Muscle of leg (tissue), 11 donors: ENCODE measurements around the gene CAMK2D. TPM values are rescaled to one million over a fixed set of nuclear protein-coding genes. Genes with fewer than 3 reads are reported as not detected.
A peak's percentile ranks its signal among the peaks of the same experiment; 100 is the strongest.

Experiments
- DNase-seq: peaks from one replicate; pipeline ENCODE4 v3.0.0; 2013
- H3K27ac ChIP-seq: one replicate; pipeline ENCODE4 v1.5.1; 2013; ENCODE audit warnings: mild to moderate bottlenecking, low read length, control low read depth
- H3K27me3 ChIP-seq: one replicate; pipeline ENCODE4 v1.6.1; 2013; ENCODE audit warnings: low read length; ENCODE audit not compliant: control insufficient read depth, insufficient read depth
- H3K36me3 ChIP-seq: one replicate; pipeline ENCODE4 v1.6.1; 2013; ENCODE audit warnings: low read length; ENCODE audit not compliant: control insufficient read depth, insufficient read depth
- H3K4me1 ChIP-seq: one replicate; pipeline ENCODE4 v1.6.1; 2013; ENCODE audit warnings: low read length; ENCODE audit not compliant: control insufficient read depth, insufficient read depth
- H3K4me3 ChIP-seq: one replicate; pipeline ENCODE4 v1.5.1; 2013; ENCODE audit warnings: low read length, control low read depth
- H3K9me3 ChIP-seq: replicated peaks from 2 replicates; pipeline ENCODE4 v1.6.1; 2013; ENCODE audit warnings: low read depth, low read length; ENCODE audit not compliant: control insufficient read depth
- WGBS: methylation state at CpG from one replicate; pipeline ENCODE4 v1.1.5; 2013; ENCODE audit warnings: missing lambda C conversion rate; ENCODE audit not compliant: insufficient coverage; 5-methylcytosine and 5-hydroxymethylcytosine counted together
- polyA plus RNA-seq, 8 donors: library from polyadenylated mRNA; unstranded; fragments of 120-200 nt; gene quantifications; one replicate each; pipeline versions ENCODE4 v1.2.1 to v1.2.3, GENCODE V29; 2013; ENCODE audit warnings: inconsistent platforms in 1 of 8, low replicate concordance in 1 of 8; ENCODE audit not compliant: insufficient read length in 8 of 8, insufficient read depth in 1 of 8
- total RNA-seq: library from RNA; stranded (reverse); fragments of 120-200 nt; gene quantifications from one replicate; pipeline ENCODE4 v1.2.4, GENCODE V29; 2013

Gene CAMK2D
- total and polyA plus RNA-seq, 9 donors: 115 to 183 (median 150) TPM

- Histone ChIP-seq H3K36me3 (no peaks in the 10 kb centered on the region), H3K27me3 (no peaks in the 10 kb centered on the region), H3K27ac (no peak overlapping the region), H3K4me1 (no peaks in the 10 kb centered on the region), H3K4me3 (no peak overlapping the region), H3K9me3 (no peaks in the 10 kb centered on the region)
- WGBS: no CpG with 5 or more reads among the region's 3 CpGs
- no peak for DNase-seq
Observed at GRCh38 chr4:113757486-113757885, 4.1 kb downstream of the CAMK2D start.

- H3K27me3 ChIP-seq: no peaks in the 10 kb centered on the region
- H3K27ac ChIP-seq: no peak overlapping the region
- WGBS: no CpG with 5 or more reads among the region's 1 CpG
- H3K4me3 ChIP-seq: no peak overlapping the region
- H3K9me3 ChIP-seq: no peaks in the 10 kb centered on the region
- no peaks in the 10 kb centered on the region for H3K36me3 ChIP-seq
- no peaks in the 10 kb centered on the region for H3K4me1 ChIP-seq
- peak; percentile 45 for DNase-seq
Observed at GRCh38 chr4:113756005-113756410, 5.5 kb downstream of the CAMK2D start.

DNA sequence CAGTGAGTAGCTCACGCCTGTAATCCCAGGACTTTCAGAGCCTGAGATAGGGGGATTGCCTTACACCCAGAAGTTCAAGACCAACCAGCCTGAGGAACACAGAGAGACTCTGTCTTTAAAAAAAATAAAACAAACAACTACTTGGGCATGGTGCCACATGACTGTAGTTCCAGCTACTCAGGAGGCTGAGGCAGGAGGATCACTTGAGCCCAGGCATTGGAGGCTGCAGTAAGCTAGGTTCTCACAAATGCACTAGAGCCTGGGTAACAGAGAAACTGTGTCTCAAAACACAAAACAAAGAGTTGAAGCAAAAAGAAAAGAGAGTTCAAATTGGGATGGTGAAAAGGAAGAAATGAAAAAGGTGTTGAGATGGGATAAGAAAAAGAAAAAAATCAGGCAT, 10.8 kb downstream of the CAMK2D start:
- Histone ChIP-seq H3K27ac (no peak overlapping the region), H3K27me3 (no peaks in the 10 kb centered on the region), H3K36me3 (peaks cover 5% of the 10 kb centered on the region), H3K4me3 (no peak overlapping the region), H3K4me1 (no peaks in the 10 kb centered on the region), H3K9me3 (no peaks in the 10 kb centered on the region)
- 100% methylated on average over 1 of the region's 1 CpG for WGBS
- no peak for DNase-seq

DNA sequence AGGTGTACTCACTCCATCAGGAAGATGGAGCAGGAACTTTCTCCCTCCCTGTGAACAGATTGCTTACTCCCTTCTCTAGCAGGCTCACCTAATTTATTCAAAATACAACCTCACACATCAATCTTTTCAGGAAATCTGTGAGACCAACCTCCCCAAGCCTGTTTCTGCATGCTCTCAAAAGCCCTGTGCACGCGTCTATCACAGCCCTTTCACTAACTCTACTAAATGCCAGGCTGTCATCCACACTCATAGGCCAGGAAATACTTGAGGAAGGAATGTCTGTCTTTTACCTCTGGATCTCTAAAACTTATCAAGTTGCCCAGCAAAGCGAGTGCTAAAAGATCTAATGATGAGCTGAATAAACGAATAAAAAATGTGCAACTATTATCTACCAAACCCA, 11.2 kb downstream of the CAMK2D start:
- Histone ChIP-seq H3K27me3 (no peaks in the 10 kb centered on the region), H3K36me3 (peaks cover 5% of the 10 kb centered on the region), H3K4me1 (no peaks in the 10 kb centered on the region), H3K9me3 (no peaks in the 10 kb centered on the region), H3K27ac (no peak overlapping the region), H3K4me3 (no peak overlapping the region)
- no peak for DNase-seq
- WGBS: no CpG with 5 or more reads among the region's 4 CpGs

- WGBS: no CpG with 5 or more reads among the region's 1 CpG
- H3K36me3 ChIP-seq: peaks cover 5% of the 10 kb centered on the region
- no peaks in the 10 kb centered on the region for H3K27me3 ChIP-seq
- no peak for DNase-seq
- H3K4me3 ChIP-seq: no peak overlapping the region
- H3K27ac ChIP-seq: no peak overlapping the region
- no peaks in the 10 kb centered on the region for H3K4me1 ChIP-seq
- no peaks in the 10 kb centered on the region for H3K9me3 ChIP-seq
Observed at GRCh38 chr4:113749178-113749577, 12.4 kb downstream of the CAMK2D start.

DNA sequence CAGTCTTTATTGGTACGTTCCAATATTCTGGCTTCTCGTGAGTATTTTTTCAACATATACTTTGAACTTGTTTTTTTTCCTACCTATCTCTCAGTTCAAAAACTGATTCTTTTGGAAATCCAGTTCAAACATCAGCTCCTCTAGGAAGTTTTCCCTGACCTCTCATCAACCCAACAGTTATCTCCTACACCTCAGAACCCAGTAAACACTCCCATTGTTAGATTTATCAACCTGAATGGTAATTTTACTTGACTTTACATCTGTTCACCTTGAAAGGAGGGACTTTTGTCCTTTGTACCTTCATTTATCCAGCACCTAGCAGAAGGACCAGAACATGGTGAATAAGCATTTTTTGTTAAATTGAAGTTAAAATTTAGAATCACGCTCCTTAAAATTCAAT, 13.6 kb downstream of the CAMK2D start:
- Histone ChIP-seq H3K9me3 (no peaks in the 10 kb centered on the region), H3K27ac (no peak overlapping the region), H3K27me3 (no peaks in the 10 kb centered on the region), H3K36me3 (peaks cover 5% of the 10 kb centered on the region), H3K4me1 (no peaks in the 10 kb centered on the region), H3K4me3 (no peak overlapping the region)
- DNase-seq: no peak
- 100% methylated on average over 2 of the region's 3 CpGs for WGBS

DNA sequence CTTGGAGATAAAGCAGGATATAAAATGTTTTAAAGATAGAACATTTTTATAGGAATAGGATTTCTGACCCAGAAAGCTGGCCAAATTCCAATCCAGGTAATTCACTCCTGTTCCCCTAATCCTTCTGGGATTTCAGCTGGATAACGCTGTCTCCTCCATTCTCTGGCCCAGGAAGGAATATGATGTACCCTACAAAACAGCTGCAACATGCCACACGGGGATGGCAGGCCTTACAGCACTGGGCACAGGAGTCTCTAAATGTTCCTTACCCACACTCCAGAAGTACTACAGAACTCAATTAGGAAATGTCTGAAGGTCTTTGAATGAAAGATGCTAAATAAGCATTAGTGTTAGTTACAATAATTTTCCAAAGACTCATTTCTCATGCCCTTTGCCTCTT, 15.8 kb downstream of the CAMK2D start:
- Histone ChIP-seq H3K4me3 (no peak overlapping the region), H3K36me3 (peaks cover 7% of the 10 kb centered on the region), H3K4me1 (no peaks in the 10 kb centered on the region), H3K27ac (no peak overlapping the region), H3K27me3 (no peaks in the 10 kb centered on the region), H3K9me3 (no peaks in the 10 kb centered on the region)
- WGBS: 40% methylated on average over 1 of the region's 2 CpGs
- peak; percentile 39 for DNase-seq

- no peaks in the 10 kb centered on the region for H3K4me1 ChIP-seq
- no peak for DNase-seq
- no peak overlapping the region for H3K27ac ChIP-seq
- H3K27me3 ChIP-seq: no peaks in the 10 kb centered on the region
- H3K4me3 ChIP-seq: no peak overlapping the region
- WGBS: 86% methylated on average over 2 of the region's 4 CpGs
- H3K36me3 ChIP-seq: peaks cover 2% of the 10 kb centered on the region
- H3K9me3 ChIP-seq: no peaks in the 10 kb centered on the region
Observed at GRCh38 chr4:113744667-113745240, 16.8 kb downstream of the CAMK2D start.

DNA sequence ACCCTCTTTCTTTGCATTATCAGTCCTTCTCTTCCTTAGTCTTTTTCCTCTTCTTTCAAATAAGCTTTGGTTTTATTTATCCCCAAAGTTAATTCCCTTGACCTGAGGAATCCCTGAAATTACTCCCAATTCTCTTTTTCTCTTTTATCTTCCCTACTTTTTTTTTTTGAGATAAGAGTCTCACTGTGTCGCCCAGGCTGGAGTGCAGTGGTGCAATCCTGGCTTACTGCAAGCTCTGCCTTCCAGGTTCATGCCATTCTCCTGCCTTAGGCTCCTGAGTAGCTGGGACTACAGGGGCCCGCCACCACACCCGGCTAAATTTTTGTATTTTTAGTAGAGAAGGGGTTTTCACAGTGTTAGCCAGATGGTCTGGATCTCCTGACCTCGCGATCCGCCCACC, 17.8 kb downstream of the CAMK2D start:
- DNase-seq: no peak
- Histone ChIP-seq H3K27me3 (no peaks in the 10 kb centered on the region), H3K27ac (no peak overlapping the region), H3K36me3 (peaks cover 2% of the 10 kb centered on the region), H3K4me1 (no peaks in the 10 kb centered on the region), H3K9me3 (no peaks in the 10 kb centered on the region), H3K4me3 (no peak overlapping the region)
- 100% methylated on average over 3 of the region's 6 CpGs for WGBS

DNA sequence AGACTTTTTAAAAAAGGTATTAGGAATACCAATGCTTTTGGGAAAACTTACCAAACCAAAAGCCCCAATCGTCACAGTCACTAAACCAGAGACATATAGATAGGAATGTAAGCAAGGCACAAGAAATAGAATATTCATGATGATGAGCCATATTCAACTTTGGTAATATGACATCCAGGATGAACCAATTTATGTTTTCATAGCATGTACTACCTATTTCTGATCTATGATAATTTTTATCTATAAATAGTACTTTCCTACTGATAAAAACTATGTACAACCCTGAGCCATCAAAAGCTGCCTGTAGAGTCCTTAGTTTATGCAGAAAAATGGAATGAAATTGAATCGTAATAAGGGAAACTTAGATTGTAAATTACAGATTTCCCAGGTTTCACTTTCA, 18.9 kb downstream of the CAMK2D start:
- H3K4me1 ChIP-seq: no peaks in the 10 kb centered on the region
- peaks cover 2% of the 10 kb centered on the region for H3K36me3 ChIP-seq
- no peaks in the 10 kb centered on the region for H3K9me3 ChIP-seq
- H3K27me3 ChIP-seq: no peaks in the 10 kb centered on the region
- no peak overlapping the region for H3K27ac ChIP-seq
- no CpG with 5 or more reads among the region's 2 CpGs for WGBS
- DNase-seq: no peak
- H3K4me3 ChIP-seq: no peak overlapping the region

DNA sequence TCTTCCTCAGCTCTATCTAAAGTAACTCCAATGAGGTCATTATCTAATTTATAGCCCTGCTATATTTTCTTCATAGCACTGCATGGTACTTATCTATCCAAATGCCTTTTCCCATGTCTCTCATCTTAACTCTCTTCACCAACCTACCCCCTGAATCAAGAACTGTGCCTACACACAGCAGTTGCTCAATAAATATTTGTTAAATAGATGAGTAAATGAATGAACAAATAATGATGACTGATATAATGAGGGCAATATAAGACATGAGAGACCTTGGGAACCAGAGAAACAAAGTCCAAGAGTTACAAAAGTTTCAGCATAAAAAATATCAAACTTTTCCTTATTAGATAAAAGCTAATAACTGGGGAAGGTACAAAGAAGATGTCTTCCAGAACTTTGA, 19.6 kb downstream of the CAMK2D start:
- Histone ChIP-seq H3K27me3 (no peaks in the 10 kb centered on the region), H3K4me1 (no peaks in the 10 kb centered on the region), H3K4me3 (no peak overlapping the region), H3K9me3 (no peaks in the 10 kb centered on the region), H3K27ac (no peak overlapping the region), H3K36me3 (peaks cover 2% of the 10 kb centered on the region)
- no peak for DNase-seq
